Smooth muscle cell (in vitro differentiated cells): ENCODE results near the gene MRTFA. TPM values are rescaled to one million over a fixed set of nuclear protein-coding genes. Genes with fewer than 3 reads are reported as not detected.
"Not testable (repeated sequence)": the region's sequence is repeated elsewhere in the genome, so short reads cannot be mapped to it uniquely, and the experiment has no call there.

Experiments used
- DNase-seq: peaks from one replicate; lab custom pipeline; 2025; ENCODE audit not compliant: unreplicated experiment; lab: John Stamatoyannopoulos, UW
- H2AFZ ChIP-seq: fragments of 200-600 bp; sonication (generic); 2 replicates; pipeline ENCODE4 v1.6.0; 2016; ENCODE audit warnings: antibody characterized with exemption, low read depth, mild to moderate bottlenecking
- H3F3A ChIP-seq: fragments of 200-600 bp; sonication (generic); 2 replicates; pipeline ENCODE4 v1.6.0; 2017; ENCODE audit warnings: antibody characterized with exemption, low read depth
- H3K27ac ChIP-seq: fragments of 200-600 bp; sonication (generic); 2 replicates; pipeline ENCODE4 v1.5.1; 2016; ENCODE audit warnings: low read depth, mild to moderate bottlenecking
- H3K27me3 ChIP-seq: fragments of 200-600 bp; sonication (generic); 2 replicates; pipeline ENCODE4 v1.6.1; 2016; ENCODE audit warnings: low read depth, mild to moderate bottlenecking
- H3K36me3 ChIP-seq: fragments of 200-600 bp; sonication (generic); 2 replicates; pipeline ENCODE4 v1.5.1; 2016; ENCODE audit warnings: low read depth
- H3K4me1 ChIP-seq: fragments of 200-600 bp; sonication (generic); 2 replicates; pipeline ENCODE4 v1.5.1; 2016; ENCODE audit warnings: low read depth
- H3K4me2 ChIP-seq: fragments of 200-600 bp; sonication (generic); 2 replicates; pipeline ENCODE4 v1.6.0; 2016; ENCODE audit warnings: mild to moderate bottlenecking
- H3K4me3 ChIP-seq: fragments of 200-600 bp; sonication (generic); 2 replicates; pipeline ENCODE4 v1.5.1; 2016; ENCODE audit warnings: mild to moderate bottlenecking
- H3K79me2 ChIP-seq: fragments of 200-600 bp; sonication (generic); 2 replicates; pipeline ENCODE4 v1.6.0; 2016; ENCODE audit warnings: low read depth, mild to moderate bottlenecking
- H3K9ac ChIP-seq: fragments of 200-600 bp; sonication (generic); 2 replicates; pipeline ENCODE4 v1.6.0; 2016; ENCODE audit warnings: low read depth
- H3K9me3 ChIP-seq: fragments of 200-600 bp; sonication (generic); replicated peaks from 2 replicates; pipeline ENCODE4 v1.5.1; 2016; ENCODE audit warnings: low read depth
- H4K20me1 ChIP-seq: fragments of 200-600 bp; sonication (generic); 2 replicates; pipeline ENCODE4 v1.6.0; 2016; ENCODE audit warnings: low read depth
- WGBS: methylation state at CpG from one replicate; pipeline ENCODE4 v1.1.7; 2016; ENCODE audit warnings: low lambda C conversion rate; 5-methylcytosine and 5-hydroxymethylcytosine counted together
- polyA plus RNA-seq: library from polyadenylated mRNA; unstranded; fragments of >200 nt; fragmentation: Nextera tagmentation; extraction: Ambion mirVana; gene quantifications from 2 replicates; pipeline ENCODE4 v1.2.1, GENCODE V29; 2016
- total RNA-seq: library from RNA; depleted of rRNA; stranded (reverse); fragments of >200 nt; gene quantifications from 2 replicates; pipeline ENCODE4 v1.2.3, GENCODE V29; 2014
- TF ChIP-seq, protein P1 (sequence below): fragments of 200-600 bp; sonication (generic); IDR thresholded peaks from 2 replicates; pipeline ENCODE4 v1.5.1; 2017; ENCODE audit warnings: borderline replicate concordance, mild to moderate bottlenecking, antibody characterized with exemption; ENCODE audit not compliant: insufficient read depth, poor library complexity, severe bottlenecking

MRTFA gene
- total and polyA plus RNA-seq, 2 experiments from 2014 or later, result 25.5 to 41.7 TPM

DNA sequence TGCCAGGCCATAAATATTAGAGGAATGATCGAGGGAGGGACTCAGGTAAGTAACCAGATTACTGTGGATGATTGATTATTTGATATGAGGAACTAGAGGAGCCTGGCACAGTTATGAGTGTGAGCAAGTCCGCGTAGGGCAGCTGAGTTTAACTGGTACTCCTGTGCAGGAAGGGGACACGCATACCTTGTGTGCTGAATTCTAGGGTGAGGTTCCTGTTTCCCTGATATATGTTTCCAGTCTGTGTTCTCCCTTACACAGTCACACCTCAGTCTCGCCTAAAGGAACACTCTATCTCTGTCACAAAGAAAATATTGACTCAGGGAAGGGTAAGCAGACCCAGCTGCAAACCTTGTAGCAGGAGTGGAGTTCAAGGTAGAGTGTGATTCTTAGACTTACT is 248.8 kb downstream of the MRTFA start:
- H3K27ac ChIP-seq, result no peak overlapping the region
- H3K4me2 ChIP-seq, result no peak overlapping the region
- no peak for DNase-seq
- no peaks in the 10 kb centered on the region for H3K36me3 ChIP-seq
- H3K27me3 ChIP-seq, result no peaks in the 10 kb centered on the region
- peaks cover 8% of the 10 kb centered on the region for H3K4me1 ChIP-seq
- peaks cover 43% of the 10 kb centered on the region for H3K79me2 ChIP-seq
- TF ChIP-seq, protein P1, sequence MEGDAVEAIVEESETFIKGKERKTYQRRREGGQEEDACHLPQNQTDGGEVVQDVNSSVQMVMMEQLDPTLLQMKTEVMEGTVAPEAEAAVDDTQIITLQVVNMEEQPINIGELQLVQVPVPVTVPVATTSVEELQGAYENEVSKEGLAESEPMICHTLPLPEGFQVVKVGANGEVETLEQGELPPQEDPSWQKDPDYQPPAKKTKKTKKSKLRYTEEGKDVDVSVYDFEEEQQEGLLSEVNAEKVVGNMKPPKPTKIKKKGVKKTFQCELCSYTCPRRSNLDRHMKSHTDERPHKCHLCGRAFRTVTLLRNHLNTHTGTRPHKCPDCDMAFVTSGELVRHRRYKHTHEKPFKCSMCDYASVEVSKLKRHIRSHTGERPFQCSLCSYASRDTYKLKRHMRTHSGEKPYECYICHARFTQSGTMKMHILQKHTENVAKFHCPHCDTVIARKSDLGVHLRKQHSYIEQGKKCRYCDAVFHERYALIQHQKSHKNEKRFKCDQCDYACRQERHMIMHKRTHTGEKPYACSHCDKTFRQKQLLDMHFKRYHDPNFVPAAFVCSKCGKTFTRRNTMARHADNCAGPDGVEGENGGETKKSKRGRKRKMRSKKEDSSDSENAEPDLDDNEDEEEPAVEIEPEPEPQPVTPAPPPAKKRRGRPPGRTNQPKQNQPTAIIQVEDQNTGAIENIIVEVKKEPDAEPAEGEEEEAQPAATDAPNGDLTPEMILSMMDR, result no peak
- WGBS, result 86% methylated on average over 5 of the region's 5 CpGs
- H2AFZ ChIP-seq, result no peak overlapping the region
- peaks cover 59% of the 10 kb centered on the region for H4K20me1 ChIP-seq
- H3K9ac ChIP-seq, result no peak overlapping the region
- H3K4me3 ChIP-seq, result no peak overlapping the region
- no peaks in the 10 kb centered on the region for H3F3A ChIP-seq
- H3K9me3 ChIP-seq, result no peaks in the 10 kb centered on the region

DNA sequence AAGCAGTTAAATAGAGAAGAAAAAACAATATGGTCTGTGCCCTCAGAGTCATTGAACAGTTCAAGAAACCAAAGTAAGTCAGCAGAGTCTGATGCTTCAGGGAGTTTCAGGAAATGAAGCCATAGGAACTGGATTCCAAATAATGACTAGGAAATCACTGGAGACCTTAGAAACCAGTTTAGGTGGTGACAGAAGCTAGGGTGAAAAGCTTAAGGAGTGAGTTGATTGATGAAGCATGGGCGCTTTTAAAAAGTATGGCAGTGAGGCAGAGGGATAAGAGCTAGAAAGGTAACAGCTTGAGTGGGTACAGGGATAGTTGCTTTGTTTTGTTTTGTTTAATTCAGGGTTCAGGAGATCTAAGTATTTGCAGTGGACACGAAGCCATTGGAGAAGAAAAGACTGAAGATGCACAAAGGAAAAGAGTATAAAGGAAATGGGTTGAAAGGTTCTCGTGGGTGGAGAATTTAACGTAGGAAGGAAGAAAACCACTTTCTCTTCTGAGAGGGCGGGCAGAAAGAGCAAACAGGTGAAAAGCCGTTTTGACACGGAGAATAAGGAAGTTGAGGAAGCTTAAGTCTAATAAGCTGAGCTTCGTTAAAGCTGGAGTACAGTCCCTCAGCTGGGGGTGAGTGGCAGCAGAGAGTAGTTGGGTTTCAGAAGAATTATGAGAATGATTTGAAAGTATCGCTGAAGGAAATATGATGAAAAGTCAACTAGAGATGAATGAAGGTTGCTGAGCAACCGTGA is 251.3 kb downstream of the MRTFA start:
- no peak overlapping the region for H3K4me3 ChIP-seq
- H3K9me3 ChIP-seq, result no peaks in the 10 kb centered on the region
- no peaks in the 10 kb centered on the region for H3K36me3 ChIP-seq
- TF ChIP-seq, protein P1, result no peak
- H4K20me1 ChIP-seq, result peaks cover 77% of the 10 kb centered on the region
- no peak overlapping the region for H3K4me2 ChIP-seq
- no peak for DNase-seq
- H3K27me3 ChIP-seq, result no peaks in the 10 kb centered on the region
- no peaks in the 10 kb centered on the region for H3F3A ChIP-seq
- no peak overlapping the region for H2AFZ ChIP-seq
- peaks cover 8% of the 10 kb centered on the region for H3K4me1 ChIP-seq
- H3K9ac ChIP-seq, result no peak overlapping the region
- no peak overlapping the region for H3K27ac ChIP-seq
- peaks cover 54% of the 10 kb centered on the region for H3K79me2 ChIP-seq
- 87% methylated on average over 10 of the region's 10 CpGs for WGBS

DNA sequence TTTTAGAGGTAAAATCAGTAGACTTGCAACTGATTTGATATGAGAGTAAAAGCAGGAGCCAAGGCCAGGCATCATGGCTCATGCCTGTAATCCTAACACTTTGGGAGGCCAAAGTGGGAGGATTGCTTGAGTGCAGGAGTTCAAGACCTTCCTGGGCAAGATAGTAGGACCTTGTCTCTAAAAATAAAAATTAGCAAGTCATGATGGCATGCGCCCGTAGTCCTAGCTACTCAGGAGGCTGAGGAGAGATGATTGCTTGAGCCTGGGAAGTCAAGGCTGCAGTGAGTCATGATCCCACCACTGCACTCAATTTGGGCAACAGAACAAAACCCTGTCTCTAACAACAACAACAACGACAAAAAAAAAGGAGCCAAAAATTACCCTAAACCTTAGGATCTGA is 252.6 kb downstream of the MRTFA start:
- Histone ChIP-seq H3K36me3 (no peaks in the 10 kb centered on the region), H3K9me3 (no peaks in the 10 kb centered on the region), H4K20me1 (peaks cover 90% of the 10 kb centered on the region), H3K27ac (peak overlapping the region; percentile 68), H3F3A (no peaks in the 10 kb centered on the region), H3K79me2 (peaks cover 67% of the 10 kb centered on the region), H3K4me3 (no peak overlapping the region), H3K4me2 (no peak overlapping the region), H2AFZ (no peak overlapping the region), H3K27me3 (no peaks in the 10 kb centered on the region), H3K4me1 (peaks cover 8% of the 10 kb centered on the region), H3K9ac (no peak overlapping the region)
- no peak for DNase-seq
- 28% methylated on average over 3 of the region's 3 CpGs for WGBS
- TF ChIP-seq, protein P1, result no peak

DNA sequence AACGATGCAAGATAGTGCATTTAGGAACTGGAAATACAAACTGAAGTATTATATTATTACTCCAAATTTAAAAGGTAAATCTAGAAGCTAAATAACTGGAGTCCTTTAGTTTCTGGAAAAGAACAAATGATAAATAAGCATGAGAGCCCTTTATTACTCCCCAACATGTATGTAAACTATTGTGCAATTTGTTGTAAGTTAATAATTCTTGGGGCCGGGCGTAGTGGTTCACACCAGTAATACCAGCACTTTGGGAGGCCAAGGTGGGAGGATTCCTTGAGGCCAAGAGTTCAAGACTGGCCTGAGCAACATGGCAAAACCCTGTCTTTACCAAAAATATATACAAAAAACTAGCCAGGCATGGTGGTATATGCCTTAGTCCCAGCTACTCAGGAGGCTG is 255.1 kb downstream of the MRTFA start:
- Histone ChIP-seq H2AFZ (no peak overlapping the region), H3F3A (no peaks in the 10 kb centered on the region), H3K4me1 (peaks cover 8% of the 10 kb centered on the region), H3K9ac (no peak overlapping the region), H3K4me2 (no peak overlapping the region), H3K9me3 (no peaks in the 10 kb centered on the region), H3K27ac (no peak overlapping the region), H3K36me3 (no peaks in the 10 kb centered on the region), H3K4me3 (no peak overlapping the region), H4K20me1 (peaks cover 91% of the 10 kb centered on the region), H3K27me3 (no peaks in the 10 kb centered on the region), H3K79me2 (peaks cover 79% of the 10 kb centered on the region)
- TF ChIP-seq, protein P1, result no peak
- DNase-seq, result no peak
- 97% methylated on average over 3 of the region's 3 CpGs for WGBS

DNA sequence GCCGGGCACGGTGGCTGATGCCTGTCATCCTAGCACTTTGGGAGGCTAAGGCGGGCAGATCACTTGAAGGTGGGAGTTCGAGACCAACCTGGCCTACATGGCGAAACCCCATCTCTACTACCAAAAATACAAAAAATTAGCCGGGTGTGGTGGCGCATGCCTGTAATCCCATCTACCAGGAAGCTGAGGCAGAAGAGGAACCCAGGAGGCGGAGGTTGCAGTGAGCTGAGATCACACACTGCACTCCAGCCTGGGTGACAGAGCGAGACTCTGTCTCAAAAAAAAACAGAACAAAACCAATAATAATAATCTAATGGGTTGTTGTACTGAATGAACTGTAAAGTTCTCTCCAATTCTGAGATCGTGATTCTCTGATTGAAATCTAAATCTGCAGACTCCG is 258.1 kb downstream of the MRTFA start:
- H3K4me1 ChIP-seq, H3K27ac ChIP-seq, H3K27me3 ChIP-seq, H2AFZ ChIP-seq, H3F3A ChIP-seq, DNase-seq, H3K9me3 ChIP-seq, H3K36me3 ChIP-seq, H3K9ac ChIP-seq, H3K4me3 ChIP-seq, H3K4me2 ChIP-seq: not testable (repeated sequence)
- WGBS, result 97% methylated on average over 11 of the region's 11 CpGs
- Histone ChIP-seq H4K20me1 (peaks cover 85% of the 10 kb centered on the region), H3K79me2 (peaks cover 87% of the 10 kb centered on the region)
